Measurements from ENCODE around the gene FAM111B. TPM values are rescaled to one million over a fixed set of nuclear protein-coding genes. Genes with fewer than 3 reads are reported as not detected.
"Not testable (repeated sequence)": the region's sequence is repeated elsewhere in the genome, so short reads cannot be mapped to it uniquely, and the experiment has no call there.

FAM111B gene
- total RNA-seq, 1 experiment from 2014 or later: 10.7 TPM

GRCh38 chr11:59079086-59079485 lies 28.0 kb upstream of the FAM111B start:
- Histone ChIP-seq H3K4me3 (replicated peaks in 1 of 2; ENCODE audit: low read depth in 1 of 2, low read length in 2 of 2) (no peak overlapping the region), H3K79me2 (ENCODE audit: insufficient read depth, low read length) (no peaks in the 10 kb centered on the region), H3K9me2 (ENCODE audit: insufficient read depth) (no peaks in the 10 kb centered on the region), H3K27ac (ENCODE audit: low read depth, low read length) (no peak overlapping the region), H3K36me3 (ENCODE audit: control insufficient read depth in 1 of 2, insufficient read depth in 2 of 2, low read length in 2 of 2) (no peaks in the 10 kb centered on the region), H3K9ac (ENCODE audit: low read length) (no peak overlapping the region), H3K4me2 (ENCODE audit: low read length) (no peak overlapping the region), H3K9me3 (ENCODE audit: control insufficient read depth in 1 of 2, insufficient read depth in 1 of 2, low read depth in 1 of 2, low read length in 2 of 2) (no peaks in the 10 kb centered on the region), H3K27me3 (ENCODE audit: insufficient read depth, low read length) (peaks cover 26% of the 10 kb centered on the region), H2AFZ (ENCODE audit: low read depth, low read length, poor library complexity, severe bottlenecking) (no peak overlapping the region), H4K20me1 (ENCODE audit: insufficient read depth) (no peaks in the 10 kb centered on the region), H3K4me1 (ENCODE audit: control insufficient read depth in 1 of 2, insufficient read depth in 2 of 2, low read length in 2 of 2) (no peaks in the 10 kb centered on the region)
- no TSS peak for BruUV-seq (replicated peaks)
- intact Hi-C loops (cut with micrococcal nuclease): no loop called here
- ATAC-seq (no peak), DNase-seq (ENCODE audit: low read depth, low spot score) (no peak)
- no peak for TF ChIP-seq FOSL1 (IDR thresholded peaks at IDR 0.05; ENCODE audit: low read depth)
- CTCF ChIA-PET: no interaction called here
- RAD21 ChIA-PET (ENCODE audit: low non-redundant PET in 1 of 2, low total read pairs in 2 of 2, uncharacterized antibody in 2 of 2, unreplicated experiment in 2 of 2): no interaction called here
- POLR2A ChIA-PET: no interaction called here

GRCh38 chr11:59080421-59080820 lies 26.6 kb upstream of the FAM111B start:
- intact Hi-C loops (cut with micrococcal nuclease); H3K4me3 ChIP-seq (replicated peaks in 1 of 2; ENCODE audit: low read depth in 1 of 2, low read length in 2 of 2); H3K27ac ChIP-seq (ENCODE audit: low read depth, low read length); H4K20me1 ChIP-seq (ENCODE audit: insufficient read depth); POLR2A ChIA-PET; H3K9me3 ChIP-seq (ENCODE audit: control insufficient read depth in 1 of 2, insufficient read depth in 1 of 2, low read depth in 1 of 2, low read length in 2 of 2); ATAC-seq; CTCF ChIA-PET; H3K4me1 ChIP-seq (ENCODE audit: control insufficient read depth in 1 of 2, insufficient read depth in 2 of 2, low read length in 2 of 2); H3K9ac ChIP-seq (ENCODE audit: low read length); BruUV-seq (replicated peaks); RAD21 ChIA-PET (ENCODE audit: low non-redundant PET in 1 of 2, low total read pairs in 2 of 2, uncharacterized antibody in 2 of 2, unreplicated experiment in 2 of 2); H3K79me2 ChIP-seq (ENCODE audit: insufficient read depth, low read length); H3K4me2 ChIP-seq (ENCODE audit: low read length); H2AFZ ChIP-seq (ENCODE audit: low read depth, low read length, poor library complexity, severe bottlenecking); H3K36me3 ChIP-seq (ENCODE audit: control insufficient read depth in 1 of 2, insufficient read depth in 2 of 2, low read length in 2 of 2); DNase-seq (ENCODE audit: low read depth, low spot score); H3K9me2 ChIP-seq (ENCODE audit: insufficient read depth): not testable (repeated sequence)
- peaks cover 37% of the 10 kb centered on the region for H3K27me3 ChIP-seq (ENCODE audit: insufficient read depth, low read length)

GRCh38 chr11:59081430-59082020 lies 25.5 kb upstream of the FAM111B start:
- H3K4me1 ChIP-seq (ENCODE audit: control insufficient read depth in 1 of 2, insufficient read depth in 2 of 2, low read length in 2 of 2); H3K27ac ChIP-seq (ENCODE audit: low read depth, low read length); POLR2A ChIA-PET; BruUV-seq (replicated peaks); H3K79me2 ChIP-seq (ENCODE audit: insufficient read depth, low read length); RAD21 ChIA-PET (ENCODE audit: low non-redundant PET in 1 of 2, low total read pairs in 2 of 2, uncharacterized antibody in 2 of 2, unreplicated experiment in 2 of 2); H3K9me2 ChIP-seq (ENCODE audit: insufficient read depth); H2AFZ ChIP-seq (ENCODE audit: low read depth, low read length, poor library complexity, severe bottlenecking); intact Hi-C loops (cut with micrococcal nuclease); CTCF ChIA-PET; H3K36me3 ChIP-seq (ENCODE audit: control insufficient read depth in 1 of 2, insufficient read depth in 2 of 2, low read length in 2 of 2); DNase-seq (ENCODE audit: low read depth, low spot score); H3K9ac ChIP-seq (ENCODE audit: low read length); ATAC-seq; H4K20me1 ChIP-seq (ENCODE audit: insufficient read depth); H3K9me3 ChIP-seq (ENCODE audit: control insufficient read depth in 1 of 2, insufficient read depth in 1 of 2, low read depth in 1 of 2, low read length in 2 of 2); H3K4me3 ChIP-seq (replicated peaks in 1 of 2; ENCODE audit: low read depth in 1 of 2, low read length in 2 of 2); H3K4me2 ChIP-seq (ENCODE audit: low read length): not testable (repeated sequence)
- peaks cover 42% of the 10 kb centered on the region for H3K27me3 ChIP-seq (ENCODE audit: insufficient read depth, low read length)

- H3K9me3 ChIP-seq (ENCODE audit: control insufficient read depth in 1 of 2, insufficient read depth in 1 of 2, low read depth in 1 of 2, low read length in 2 of 2); H3K36me3 ChIP-seq (ENCODE audit: control insufficient read depth in 1 of 2, insufficient read depth in 2 of 2, low read length in 2 of 2); BruUV-seq (replicated peaks); H3K27ac ChIP-seq (ENCODE audit: low read depth, low read length); POLR2A ChIA-PET; CTCF ChIA-PET; H3K9ac ChIP-seq (ENCODE audit: low read length); H2AFZ ChIP-seq (ENCODE audit: low read depth, low read length, poor library complexity, severe bottlenecking); H3K4me1 ChIP-seq (ENCODE audit: control insufficient read depth in 1 of 2, insufficient read depth in 2 of 2, low read length in 2 of 2); H3K9me2 ChIP-seq (ENCODE audit: insufficient read depth); H4K20me1 ChIP-seq (ENCODE audit: insufficient read depth); RAD21 ChIA-PET (ENCODE audit: low non-redundant PET in 1 of 2, low total read pairs in 2 of 2, uncharacterized antibody in 2 of 2, unreplicated experiment in 2 of 2); ATAC-seq; intact Hi-C loops (cut with micrococcal nuclease); DNase-seq (ENCODE audit: low read depth, low spot score); H3K4me2 ChIP-seq (ENCODE audit: low read length); H3K79me2 ChIP-seq (ENCODE audit: insufficient read depth, low read length); H3K4me3 ChIP-seq (replicated peaks in 1 of 2; ENCODE audit: low read depth in 1 of 2, low read length in 2 of 2): not testable (repeated sequence)
- H3K27me3 ChIP-seq (ENCODE audit: insufficient read depth, low read length): peaks cover 34% of the 10 kb centered on the region
Measured at GRCh38 chr11:59086007-59086406, 21.0 kb upstream of the FAM111B start, which contains the start of gene GLYATL1B. Gene GLYATL1B, plus strand, starts transcription at chr11:59086307. Its CDS starts 0 bp downstream, at chr11:59086307.

Measured in HCT116 (cell line).